ENCODE measurements around the gene EIF4ENIF1. TPM values are rescaled to one million over a fixed set of nuclear protein-coding genes. Genes with fewer than 3 reads are reported as not detected.
"Not testable (repeated sequence)": the region's sequence is repeated elsewhere in the genome, so short reads cannot be mapped to it uniquely, and the experiment has no call there.

EIF4ENIF1 gene
- 6.0 and 6.2 TPM in 2 replicates for total RNA-seq (2014; rRNA removed; shearing (Covaris generic); ENCODE audit: low replicate concordance)

- Histone ChIP-seq H3K36me3 (peaks cover 39% of the 10 kb centered on the region), H3K27me3 (no peaks in the 10 kb centered on the region), H3K9me3 (no peaks in the 10 kb centered on the region), H3K4me3 (peak within 1 kb of the TSS; percentile 86)
- DNase-seq, result peak; percentile 88
Observed at GRCh38 chr22:31489632-31490495, at the start of gene EIF4ENIF1. Gene EIF4ENIF1, minus strand, starts transcription at chr22:31489842. Its CDS starts 1,124 bp downstream, at chr22:31488718.

GRCh38 chr22:31538815-31539214, 49.2 kb upstream of the EIF4ENIF1 start:
- H3K36me3 ChIP-seq, result 0 out of 2 replicates have a peak, but pooled peaks cover 3% of the 10 kb centered on the region
- no peaks in the 10 kb centered on the region for H3K27me3 ChIP-seq
- no peaks in the 10 kb centered on the region for H3K9me3 ChIP-seq
- DNase-seq, result no peak
- no peak overlapping the region for H3K4me3 ChIP-seq

GRCh38 chr22:31537019-31537535, 47.4 kb upstream of the EIF4ENIF1 start:
- no peaks in the 10 kb centered on the region for H3K9me3 ChIP-seq

GRCh38 chr22:31533374-31533773, 43.7 kb upstream of the EIF4ENIF1 start:
- Histone ChIP-seq H3K9me3 (no peaks in the 10 kb centered on the region), H3K4me3 (no peak overlapping the region), H3K36me3 (peaks cover 11% of the 10 kb centered on the region; the same call in 1 of the 2 replicates), H3K27me3 (no peaks in the 10 kb centered on the region)
- no peak for DNase-seq

More at GRCh38 chr22:31537019-31537535, 47.4 kb upstream of the EIF4ENIF1 start:
- Histone ChIP-seq H3K36me3 (0 out of 2 replicates have a peak, but pooled peaks cover 8% of the 10 kb centered on the region), H3K4me3 (no peak overlapping the region), H3K27me3 (no peaks in the 10 kb centered on the region)
- DNase-seq, result no peak

GRCh38 chr22:31532060-31532459, 42.4 kb upstream of the EIF4ENIF1 start:
- H3K4me3 ChIP-seq, result no peak overlapping the region
- H3K27me3 ChIP-seq, result no peaks in the 10 kb centered on the region
- no peak for DNase-seq

GRCh38 chr22:31530823-31531195, 41.2 kb upstream of the EIF4ENIF1 start:
- H3K27me3 ChIP-seq, result no peaks in the 10 kb centered on the region
- DNase-seq, result no peak
- peaks cover 11% of the 10 kb centered on the region for H3K36me3 ChIP-seq
- H3K4me3 ChIP-seq, result no peak overlapping the region
- H3K9me3 ChIP-seq, result no peaks in the 10 kb centered on the region

More at GRCh38 chr22:31532060-31532459, 42.4 kb upstream of the EIF4ENIF1 start:
- Histone ChIP-seq H3K9me3 (no peaks in the 10 kb centered on the region), H3K36me3 (peaks cover 11% of the 10 kb centered on the region; the same call in 1 of the 2 replicates)

GRCh38 chr22:31526270-31526669, 36.6 kb upstream of the EIF4ENIF1 start:
- Histone ChIP-seq H3K36me3 (peaks cover 6% of the 10 kb centered on the region), H3K27me3 (no peaks in the 10 kb centered on the region)

GRCh38 chr22:31524132-31524531, 34.5 kb upstream of the EIF4ENIF1 start:
- DNase-seq, H3K36me3 ChIP-seq, H3K4me3 ChIP-seq, H3K9me3 ChIP-seq, H3K27me3 ChIP-seq: not testable (repeated sequence)

More at GRCh38 chr22:31526270-31526669, 36.6 kb upstream of the EIF4ENIF1 start:
- DNase-seq, result no peak
- Histone ChIP-seq H3K4me3 (no peak overlapping the region), H3K9me3 (no peaks in the 10 kb centered on the region)

- Histone ChIP-seq H3K36me3 (no peaks in the 10 kb centered on the region; the same call in none of the 2 replicates), H3K9me3 (no peaks in the 10 kb centered on the region), H3K4me3 (no peak overlapping the region), H3K27me3 (no peaks in the 10 kb centered on the region)
- DNase-seq, result no peak
Observed at GRCh38 chr22:31520051-31520450, 30.4 kb upstream of the EIF4ENIF1 start.

- Histone ChIP-seq H3K36me3 (peaks cover 21% of the 10 kb centered on the region), H3K9me3 (peaks cover 6% of the 10 kb centered on the region; the same call in 1 of the 2 replicates), H3K27me3 (no peaks in the 10 kb centered on the region), H3K4me3 (no peak overlapping the region)
- DNase-seq, result no peak
Observed at GRCh38 chr22:31509061-31509762, 19.6 kb upstream of the EIF4ENIF1 start.

GRCh38 chr22:31508536-31508935, 18.9 kb upstream of the EIF4ENIF1 start:
- H3K36me3 ChIP-seq, result peaks cover 21% of the 10 kb centered on the region
- DNase-seq, result no peak
- H3K27me3 ChIP-seq, result no peaks in the 10 kb centered on the region
- no peak overlapping the region for H3K4me3 ChIP-seq
- H3K9me3 ChIP-seq, result peaks cover 6% of the 10 kb centered on the region; the same call in 1 of the 2 replicates

- H3K9me3 ChIP-seq, DNase-seq, H3K4me3 ChIP-seq, H3K27me3 ChIP-seq: not testable (repeated sequence)
- peaks cover 21% of the 10 kb centered on the region for H3K36me3 ChIP-seq
Observed at GRCh38 chr22:31507517-31507916, 17.9 kb upstream of the EIF4ENIF1 start.

GRCh38 chr22:31504282-31504681, 14.6 kb upstream of the EIF4ENIF1 start:
- DNase-seq, result no peak

GRCh38 chr22:31503211-31503964, 13.7 kb upstream of the EIF4ENIF1 start:
- peaks cover 8% of the 10 kb centered on the region for H3K36me3 ChIP-seq
- DNase-seq, result no peak
- H3K27me3 ChIP-seq, result no peaks in the 10 kb centered on the region
- peaks cover 6% of the 10 kb centered on the region; the same call in 1 of the 2 replicates for H3K9me3 ChIP-seq
- no peak overlapping the region for H3K4me3 ChIP-seq

More at GRCh38 chr22:31504282-31504681, 14.6 kb upstream of the EIF4ENIF1 start:
- no peak overlapping the region for H3K4me3 ChIP-seq
- H3K36me3 ChIP-seq, result peaks cover 11% of the 10 kb centered on the region
- peaks cover 6% of the 10 kb centered on the region; the same call in 1 of the 2 replicates for H3K9me3 ChIP-seq
- no peaks in the 10 kb centered on the region for H3K27me3 ChIP-seq

- H3K9me3 ChIP-seq, result peaks cover 4% of the 10 kb centered on the region
- H3K4me3 ChIP-seq, result no peak overlapping the region
- no peaks in the 10 kb centered on the region for H3K27me3 ChIP-seq
- peaks cover 16% of the 10 kb centered on the region for H3K36me3 ChIP-seq
- no peak for DNase-seq
Observed at GRCh38 chr22:31501738-31502137, 12.1 kb upstream of the EIF4ENIF1 start.
